GM21619 (cell line): ENCODE measurements around the gene STX7.

Experiments used
- ATAC-seq: cut with Tn5 transposase; IDR thresholded peaks from one replicate; pipeline ENCODE4 v1.9.1; 2021; ENCODE audit not compliant: unreplicated experiment

Gene STX7

GRCh38 chr6:132506869-132507808, 5.8 kb downstream of the STX7 start:
- no peak for ATAC-seq

- no peak for ATAC-seq
Observed at GRCh38 chr6:132506461-132506860, 6.5 kb downstream of the STX7 start.

- ATAC-seq = peak; percentile 44
Observed at GRCh38 chr6:132505158-132505557, 7.8 kb downstream of the STX7 start.

GRCh38 chr6:132504757-132505156, 8.2 kb downstream of the STX7 start:
- ATAC-seq = no peak

GRCh38 chr6:132499757-132500156, 13.2 kb downstream of the STX7 start:
- no peak for ATAC-seq

- peak; percentile 45 for ATAC-seq
Observed at GRCh38 chr6:132498638-132499037, 14.3 kb downstream of the STX7 start.

GRCh38 chr6:132496519-132497180, 16.3 kb downstream of the STX7 start:
- ATAC-seq = no peak

GRCh38 chr6:132495604-132496079, 17.3 kb downstream of the STX7 start:
- ATAC-seq = peak; percentile 52

GRCh38 chr6:132494954-132495353, 18.0 kb downstream of the STX7 start:
- peak; percentile 17 for ATAC-seq

- ATAC-seq = no peak
Observed at GRCh38 chr6:132491881-132492280, 21.0 kb downstream of the STX7 start.

GRCh38 chr6:132491303-132491702, 21.6 kb downstream of the STX7 start:
- ATAC-seq = no peak

GRCh38 chr6:132490478-132491204, 22.3 kb downstream of the STX7 start:
- ATAC-seq = peak; percentile 55

- ATAC-seq = peak; percentile 34
Observed at GRCh38 chr6:132490024-132490423, 22.9 kb downstream of the STX7 start.

GRCh38 chr6:132489376-132489775, 23.5 kb downstream of the STX7 start:
- no peak for ATAC-seq

- ATAC-seq = no peak
Observed at GRCh38 chr6:132487762-132488161, 25.2 kb downstream of the STX7 start.

GRCh38 chr6:132484680-132485018, 28.3 kb downstream of the STX7 start:
- ATAC-seq = no peak

GRCh38 chr6:132483779-132484679, 28.9 kb downstream of the STX7 start:
- ATAC-seq = peak; percentile 75

GRCh38 chr6:132482581-132482980, 30.3 kb downstream of the STX7 start:
- no peak for ATAC-seq

- ATAC-seq = no peak
Observed at GRCh38 chr6:132481189-132481588, 31.7 kb downstream of the STX7 start.

- no peak for ATAC-seq
Observed at GRCh38 chr6:132479131-132479530, 33.8 kb downstream of the STX7 start.
